IPS DF 6.9 (cell line): Measurements from ENCODE around the gene DCAF4.

Experiments
- DNase-seq: peaks from one replicate; pipeline ENCODE4 v3.0.0-alpha.2; 2013; ENCODE audit warnings: low read depth, low spot score
- H3K27ac ChIP-seq: one replicate; pipeline ENCODE4 v1.5.1; 2013; ENCODE audit warnings: low read length, control low read depth
- H3K27me3 ChIP-seq: 2 replicates; pipeline ENCODE4 v1.6.1; 2013; ENCODE audit warnings: mild to moderate bottlenecking, low read length; ENCODE audit not compliant: control insufficient read depth, insufficient read depth
- H3K36me3 ChIP-seq: 2 replicates; pipeline ENCODE4 v1.6.1; 2013; ENCODE audit warnings: low read length; ENCODE audit not compliant: control insufficient read depth, insufficient read depth
- H3K4me1 ChIP-seq: 2 replicates; pipeline ENCODE4 v1.6.1; 2013; ENCODE audit warnings: low read length; ENCODE audit not compliant: control insufficient read depth, insufficient read depth
- H3K4me3 ChIP-seq: 2 replicates; pipeline ENCODE4 v1.5.1; 2013; ENCODE audit warnings: mild to moderate bottlenecking, low read length
- H3K9me3 ChIP-seq: 2 replicates; pipeline ENCODE4 v1.6.1; 2013; ENCODE audit warnings: low read length, inconsistent platforms; ENCODE audit not compliant: control insufficient read depth, insufficient read depth
- WGBS: extraction: QIAGEN DNeasy Blood & Tissue Kit; methylation state at CpG from one replicate; pipeline ENCODE4 v1.1.7; 2013; ENCODE audit warnings: mixed read lengths, missing lambda C conversion rate; ENCODE audit not compliant: insufficient read length, insufficient coverage; 5-methylcytosine and 5-hydroxymethylcytosine counted together

The DCAF4 gene

GRCh38 chr14:72884386-72884785, 41.9 kb upstream of the DCAF4 start:
- no peaks in the 10 kb centered on the region; the same call in 1 of the 2 replicates for H3K27me3 ChIP-seq
- H3K9me3 ChIP-seq, result no peaks in the 10 kb centered on the region
- no peak overlapping the region for H3K4me3 ChIP-seq
- no CpG with 5 or more reads among the region's 4 CpGs for WGBS
- H3K27ac ChIP-seq, result no peak overlapping the region
- no peak for DNase-seq
- no peaks in the 10 kb centered on the region for H3K36me3 ChIP-seq
- H3K4me1 ChIP-seq, result no peaks in the 10 kb centered on the region

DNA sequence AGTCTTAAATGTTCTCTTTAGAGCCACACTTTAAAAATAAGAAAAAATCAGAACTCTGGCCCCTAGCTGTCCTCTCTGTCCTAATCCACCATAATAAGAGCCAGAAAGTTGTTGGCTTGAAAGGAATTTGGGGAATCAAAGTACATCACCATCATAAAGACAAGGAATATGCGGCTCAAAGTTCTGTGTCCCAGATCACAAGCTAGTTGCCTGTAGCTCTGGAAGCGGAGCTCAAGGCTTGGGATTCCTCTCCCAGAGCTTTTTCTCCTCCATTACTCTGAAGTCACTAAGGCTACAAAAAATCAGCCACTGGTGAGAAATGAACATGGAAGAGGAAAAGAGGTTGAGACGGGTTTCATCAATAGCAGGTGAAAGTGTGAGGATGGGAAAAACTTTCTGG, 38.8 kb upstream of the DCAF4 start:
- Histone ChIP-seq H3K4me1 (peaks cover 7% of the 10 kb centered on the region), H3K4me3 (no peak overlapping the region), H3K36me3 (no peaks in the 10 kb centered on the region), H3K27ac (no peak overlapping the region), H3K9me3 (no peaks in the 10 kb centered on the region), H3K27me3 (peaks cover 19% of the 10 kb centered on the region)
- no peak for DNase-seq
- WGBS, result no CpG with 5 or more reads among the region's 3 CpGs

- H3K4me3 ChIP-seq, result no peak overlapping the region
- no CpG with 5 or more reads among the region's 2 CpGs for WGBS
These were observed 38.1 kb upstream of the DCAF4 start for GRCh38 chr14:72888192-72888591.

GRCh38 chr14:72888636-72889201, 37.5 kb upstream of the DCAF4 start:
- peaks cover 26% of the 10 kb centered on the region for H3K27me3 ChIP-seq
- no peak overlapping the region for H3K4me3 ChIP-seq
- H3K36me3 ChIP-seq, result no peaks in the 10 kb centered on the region
- DNase-seq, result no peak
- H3K27ac ChIP-seq, result no peak overlapping the region
- no CpG with 5 or more reads among the region's 2 CpGs for WGBS
- H3K4me1 ChIP-seq, result peaks cover 9% of the 10 kb centered on the region
- H3K9me3 ChIP-seq, result no peaks in the 10 kb centered on the region

More at GRCh38 chr14:72888192-72888591, 38.1 kb upstream of the DCAF4 start:
- no peaks in the 10 kb centered on the region for H3K36me3 ChIP-seq
- no peak for DNase-seq
- peaks cover 26% of the 10 kb centered on the region for H3K27me3 ChIP-seq
- H3K4me1 ChIP-seq, result peaks cover 9% of the 10 kb centered on the region
- no peaks in the 10 kb centered on the region for H3K9me3 ChIP-seq
- no peak overlapping the region for H3K27ac ChIP-seq

- Histone ChIP-seq H3K4me1 (peaks cover 9% of the 10 kb centered on the region), H3K36me3 (no peaks in the 10 kb centered on the region), H3K4me3 (no peak overlapping the region), H3K27ac (no peak overlapping the region), H3K27me3 (peaks cover 26% of the 10 kb centered on the region), H3K9me3 (no peaks in the 10 kb centered on the region)
- WGBS, result no CpG with 5 or more reads among the region's 5 CpGs
- DNase-seq, result no peak
These were observed 36.9 kb upstream of the DCAF4 start for GRCh38 chr14:72889366-72889765.

GRCh38 chr14:72891666-72892102, 34.6 kb upstream of the DCAF4 start:
- Histone ChIP-seq H3K27ac (no peak overlapping the region), H3K4me3 (no peak overlapping the region; the same call in 1 of the 2 replicates), H3K4me1 (peaks cover 9% of the 10 kb centered on the region), H3K36me3 (no peaks in the 10 kb centered on the region), H3K9me3 (no peaks in the 10 kb centered on the region), H3K27me3 (peaks cover 32% of the 10 kb centered on the region)
- WGBS, result no CpG with 5 or more reads among the region's 14 CpGs
- DNase-seq, result no peak

GRCh38 chr14:72892103-72892878, 34.0 kb upstream of the DCAF4 start:
- peak overlapping the region; percentile 61; the same call in 1 of the 2 replicates for H3K4me3 ChIP-seq
- no peaks in the 10 kb centered on the region for H3K36me3 ChIP-seq
- H3K27ac ChIP-seq, result no peak overlapping the region
- H3K9me3 ChIP-seq, result no peaks in the 10 kb centered on the region
- DNase-seq, result no peak
- WGBS, result no CpG with 5 or more reads among the region's 47 CpGs
- H3K4me1 ChIP-seq, result peaks cover 9% of the 10 kb centered on the region
- peaks cover 35% of the 10 kb centered on the region for H3K27me3 ChIP-seq

GRCh38 chr14:72892879-72893635, 33.2 kb upstream of the DCAF4 start:
- Histone ChIP-seq H3K36me3 (no peaks in the 10 kb centered on the region), H3K4me3 (peak overlapping the region; percentile 61; the same call in 1 of the 2 replicates), H3K27ac (no peak overlapping the region), H3K27me3 (peaks cover 35% of the 10 kb centered on the region), H3K4me1 (peaks cover 9% of the 10 kb centered on the region), H3K9me3 (no peaks in the 10 kb centered on the region)
- WGBS, result no CpG with 5 or more reads among the region's 68 CpGs
- no peak for DNase-seq

DNA sequence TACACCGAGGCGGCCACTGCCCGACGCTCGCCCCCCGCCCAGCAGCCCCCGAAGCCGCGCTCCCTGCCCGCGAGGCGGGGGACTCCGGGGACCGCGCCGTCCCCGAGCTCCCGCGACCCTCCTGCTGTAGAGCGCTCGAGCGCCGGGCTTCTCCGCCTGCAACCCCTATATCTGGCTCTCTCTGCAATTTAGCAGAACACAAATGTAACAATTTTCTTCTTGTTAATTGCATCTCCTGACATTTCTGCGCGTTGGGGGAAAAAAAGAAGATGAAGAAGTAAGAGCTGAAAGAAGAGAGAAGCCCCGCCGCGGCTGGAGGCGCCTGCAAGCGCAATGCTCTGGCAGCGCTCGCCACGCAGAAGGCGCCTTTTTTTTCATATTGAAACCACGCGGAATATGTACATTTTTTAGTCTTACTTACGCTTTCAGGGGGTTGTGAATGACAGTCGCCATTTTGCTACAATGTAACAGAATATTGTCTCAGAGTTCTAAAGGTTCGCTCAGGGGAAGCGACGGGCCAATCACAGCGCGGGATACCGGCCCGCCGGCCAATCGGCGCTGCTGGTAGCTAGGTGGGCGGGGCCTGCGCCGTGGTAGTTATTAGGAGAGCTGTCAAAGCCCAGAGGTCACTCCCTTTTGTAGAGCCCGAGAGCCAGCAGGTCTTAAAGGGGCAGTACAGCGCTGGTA, 32.5 kb upstream of the DCAF4 start, which contains the start of gene DPF3:
Gene DPF3 (minus strand): TSS at position 466 of the 687 bp plus-strand sequence. CDS start 13 bp downstream, at position 453.
- Histone ChIP-seq H3K27ac (no peak within 1 kb of the TSS), H3K36me3 (no peaks in the 10 kb centered on the region), H3K9me3 (no peaks in the 10 kb centered on the region), H3K4me3 (peak within 1 kb of the TSS; percentile 61; the same call in 1 of the 2 replicates), H3K4me1 (peaks cover 9% of the 10 kb centered on the region), H3K27me3 (peaks cover 35% of the 10 kb centered on the region)
- WGBS, result no CpG with 5 or more reads among the region's 54 CpGs
- DNase-seq, result peak; percentile 92

DNA sequence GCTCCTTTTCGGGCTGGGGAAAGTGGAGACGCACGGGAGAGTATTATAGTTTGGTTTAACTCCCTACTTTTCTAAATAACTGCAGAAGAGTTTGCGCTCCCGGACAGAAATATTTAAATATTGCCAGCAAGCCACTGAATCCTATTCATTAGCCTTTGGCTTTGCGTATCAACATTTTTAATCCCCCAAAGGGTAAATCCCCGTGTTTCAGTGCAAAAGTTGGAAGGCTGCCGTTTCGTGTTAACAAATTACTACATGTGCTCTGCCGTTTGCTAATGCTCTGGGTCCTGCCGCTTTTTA, 32.0 kb upstream of the DCAF4 start:
- Histone ChIP-seq H3K4me3 (peak overlapping the region; percentile 17; the same call in 1 of the 2 replicates), H3K9me3 (no peaks in the 10 kb centered on the region), H3K27ac (no peak overlapping the region), H3K4me1 (peaks cover 9% of the 10 kb centered on the region), H3K36me3 (no peaks in the 10 kb centered on the region), H3K27me3 (peaks cover 35% of the 10 kb centered on the region)
- DNase-seq, result no peak
- WGBS, result no CpG with 5 or more reads among the region's 11 CpGs
